GM19467 (cell line): ENCODE data around the gene SMARCA1.
A peak's percentile ranks its signal among the peaks of the same experiment; 100 is the strongest.
"Not testable (repeated sequence)": the region's sequence is repeated elsewhere in the genome, so short reads cannot be mapped to it uniquely, and the experiment has no call there.

Source experiments
- ATAC-seq: cut with Tn5 transposase; IDR thresholded peaks from one replicate; pipeline ENCODE4 v1.9.1; 2021; ENCODE audit warnings: mild to moderate bottlenecking, moderate library complexity; ENCODE audit not compliant: unreplicated experiment

The SMARCA1 gene, protein sequence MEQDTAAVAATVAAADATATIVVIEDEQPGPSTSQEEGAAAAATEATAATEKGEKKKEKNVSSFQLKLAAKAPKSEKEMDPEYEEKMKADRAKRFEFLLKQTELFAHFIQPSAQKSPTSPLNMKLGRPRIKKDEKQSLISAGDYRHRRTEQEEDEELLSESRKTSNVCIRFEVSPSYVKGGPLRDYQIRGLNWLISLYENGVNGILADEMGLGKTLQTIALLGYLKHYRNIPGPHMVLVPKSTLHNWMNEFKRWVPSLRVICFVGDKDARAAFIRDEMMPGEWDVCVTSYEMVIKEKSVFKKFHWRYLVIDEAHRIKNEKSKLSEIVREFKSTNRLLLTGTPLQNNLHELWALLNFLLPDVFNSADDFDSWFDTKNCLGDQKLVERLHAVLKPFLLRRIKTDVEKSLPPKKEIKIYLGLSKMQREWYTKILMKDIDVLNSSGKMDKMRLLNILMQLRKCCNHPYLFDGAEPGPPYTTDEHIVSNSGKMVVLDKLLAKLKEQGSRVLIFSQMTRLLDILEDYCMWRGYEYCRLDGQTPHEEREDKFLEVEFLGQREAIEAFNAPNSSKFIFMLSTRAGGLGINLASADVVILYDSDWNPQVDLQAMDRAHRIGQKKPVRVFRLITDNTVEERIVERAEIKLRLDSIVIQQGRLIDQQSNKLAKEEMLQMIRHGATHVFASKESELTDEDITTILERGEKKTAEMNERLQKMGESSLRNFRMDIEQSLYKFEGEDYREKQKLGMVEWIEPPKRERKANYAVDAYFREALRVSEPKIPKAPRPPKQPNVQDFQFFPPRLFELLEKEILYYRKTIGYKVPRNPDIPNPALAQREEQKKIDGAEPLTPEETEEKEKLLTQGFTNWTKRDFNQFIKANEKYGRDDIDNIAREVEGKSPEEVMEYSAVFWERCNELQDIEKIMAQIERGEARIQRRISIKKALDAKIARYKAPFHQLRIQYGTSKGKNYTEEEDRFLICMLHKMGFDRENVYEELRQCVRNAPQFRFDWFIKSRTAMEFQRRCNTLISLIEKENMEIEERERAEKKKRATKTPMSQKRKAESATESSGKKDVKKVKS

DNA sequence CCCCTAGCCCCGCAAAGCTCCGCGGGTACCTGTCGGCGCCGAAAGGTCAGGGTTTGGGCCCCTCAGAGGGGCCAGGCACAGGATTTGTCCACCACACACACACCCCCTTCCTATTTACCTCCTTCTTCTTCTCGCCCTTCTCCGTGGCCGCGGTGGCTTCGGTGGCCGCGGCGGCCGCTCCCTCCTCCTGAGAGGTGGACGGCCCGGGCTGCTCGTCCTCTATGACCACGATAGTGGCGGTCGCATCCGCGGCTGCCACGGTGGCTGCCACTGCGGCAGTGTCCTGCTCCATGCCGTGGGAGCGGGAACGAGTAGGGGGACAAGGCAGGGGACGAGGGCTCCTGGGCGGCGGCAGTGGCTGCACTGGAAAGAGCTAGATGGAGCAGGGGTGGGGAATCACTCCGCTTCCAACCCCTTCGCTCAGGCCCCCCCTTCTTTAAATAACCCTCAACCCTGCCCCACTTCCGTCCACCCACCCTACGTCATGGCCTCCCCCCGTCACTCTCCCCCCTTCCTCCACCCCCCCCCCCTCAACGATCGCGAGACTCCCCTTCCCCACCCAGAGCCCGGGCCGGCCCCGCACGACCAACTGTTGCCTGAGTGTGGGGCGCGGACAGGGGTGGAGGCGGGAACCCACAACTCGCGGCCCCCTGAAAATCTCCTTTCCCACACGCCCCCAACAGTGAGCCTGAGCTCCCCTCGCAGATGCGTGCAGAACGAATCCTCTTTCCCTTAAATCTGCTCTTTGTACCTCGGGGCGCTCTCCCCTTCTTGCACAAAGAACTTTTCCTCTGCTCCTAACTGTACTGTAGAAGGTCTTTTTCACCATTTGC, at the start of gene SMARCA1:
Gene SMARCA1 (minus strand): TSS at position 412 of the 833 bp plus-strand sequence. CDS start 120 bp downstream, at position 292.
- no peak for ATAC-seq

DNA sequence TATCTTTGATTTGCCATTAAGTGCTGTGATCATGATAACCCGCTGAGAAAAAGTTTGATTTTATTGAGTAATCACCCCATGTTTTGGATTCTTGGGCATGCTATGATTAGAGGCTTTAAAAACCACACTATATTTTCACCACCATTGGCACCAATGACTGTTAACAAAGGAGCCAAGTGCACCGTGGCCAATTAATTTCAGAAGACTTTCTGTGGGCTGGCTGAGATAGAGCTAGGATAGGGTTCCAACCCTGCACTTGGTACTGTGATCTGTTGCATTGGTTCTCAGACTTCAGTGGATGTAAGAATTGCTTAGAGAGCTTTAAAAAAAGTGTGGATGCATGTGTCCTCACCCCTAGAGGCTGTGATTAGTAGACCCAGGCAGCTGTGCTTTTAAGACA, 49.1 kb upstream of the SMARCA1 start:
- no peak for ATAC-seq

DNA sequence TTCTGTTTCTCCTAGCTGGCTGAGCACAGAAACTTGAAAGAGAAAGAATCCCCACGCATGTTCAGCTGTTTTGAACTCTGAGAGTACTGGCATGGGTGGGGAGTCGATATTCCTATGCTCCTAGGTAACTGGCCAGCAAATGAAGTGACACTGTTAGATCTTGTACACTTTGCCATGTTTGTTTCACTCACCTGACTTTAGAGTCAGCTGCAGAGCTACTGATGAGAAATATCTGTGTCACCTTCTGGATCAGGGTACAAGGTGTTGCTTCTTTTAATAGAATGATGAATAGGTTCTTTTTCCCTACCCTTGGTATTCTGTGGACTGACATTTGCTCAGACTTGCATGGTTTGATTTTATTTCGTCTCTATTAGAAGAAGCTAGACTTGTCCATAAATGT, 45.1 kb upstream of the SMARCA1 start:
- ATAC-seq: no peak

DNA sequence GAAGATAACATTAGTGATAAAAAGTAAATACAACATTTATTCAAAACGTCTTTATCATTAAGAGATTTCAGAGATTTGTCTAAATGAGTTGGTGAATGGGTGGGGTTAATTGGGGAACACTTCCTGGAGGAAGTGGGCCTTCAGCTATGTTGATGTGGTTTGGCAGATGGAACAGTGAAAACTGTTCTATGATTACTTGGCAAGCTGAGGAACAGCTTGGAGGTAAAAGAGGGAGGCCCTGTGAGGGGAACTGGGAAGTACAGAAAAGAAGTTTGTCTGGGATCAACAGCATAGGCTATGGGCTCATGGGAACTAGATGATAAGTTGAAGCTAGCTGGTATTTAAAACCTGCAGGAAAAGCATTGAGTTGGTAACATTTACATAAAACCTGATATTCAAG, 42.8 kb upstream of the SMARCA1 start:
- no peak for ATAC-seq

DNA sequence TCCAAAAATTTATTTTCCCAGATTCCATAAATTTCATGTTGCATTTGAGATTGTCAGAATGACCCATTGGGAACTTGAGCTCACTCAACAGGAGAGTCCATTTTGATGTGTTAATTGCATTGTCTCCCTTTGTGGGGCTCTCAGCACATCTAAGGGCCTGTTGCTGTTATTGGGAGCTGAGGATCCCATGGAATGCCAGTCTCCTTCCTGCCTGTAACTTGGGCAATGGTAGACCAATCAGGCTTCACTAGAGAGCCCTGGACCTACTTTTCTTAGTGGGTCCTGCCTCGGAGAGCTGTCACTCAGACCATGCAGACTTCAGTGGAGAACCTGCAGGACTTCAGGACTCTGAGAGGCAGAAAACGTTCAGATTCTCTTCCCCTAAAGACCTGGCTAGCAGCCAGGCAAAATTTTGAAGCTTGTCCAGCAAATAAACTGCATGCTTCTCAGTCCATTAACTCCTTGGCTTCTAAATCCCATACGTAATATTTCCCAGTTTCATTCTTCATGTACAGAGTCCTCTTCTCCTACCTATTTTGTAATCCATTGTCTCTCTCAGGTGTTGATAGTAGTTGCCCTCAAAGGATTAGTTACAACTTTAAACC, 41.9 kb upstream of the SMARCA1 start:
- ATAC-seq: no peak

DNA sequence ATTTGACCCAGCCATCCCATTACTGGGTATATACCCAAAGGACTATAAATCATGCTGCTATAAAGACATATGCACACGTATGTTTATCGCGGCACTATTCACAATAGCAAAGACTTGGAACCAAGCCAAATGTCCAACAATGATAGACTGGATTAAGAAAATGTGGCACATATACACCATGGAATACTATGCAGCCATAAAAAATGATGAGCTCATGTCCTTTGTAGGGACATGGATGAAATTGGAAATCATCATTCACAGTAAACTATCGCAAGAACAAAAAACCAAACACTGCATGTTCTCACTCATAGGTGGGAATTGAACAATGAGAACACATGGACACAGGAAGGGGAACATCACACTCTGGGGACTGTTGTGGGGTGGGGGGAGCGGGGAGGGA, 41.1 kb upstream of the SMARCA1 start:
- ATAC-seq: not testable (repeated sequence)

DNA sequence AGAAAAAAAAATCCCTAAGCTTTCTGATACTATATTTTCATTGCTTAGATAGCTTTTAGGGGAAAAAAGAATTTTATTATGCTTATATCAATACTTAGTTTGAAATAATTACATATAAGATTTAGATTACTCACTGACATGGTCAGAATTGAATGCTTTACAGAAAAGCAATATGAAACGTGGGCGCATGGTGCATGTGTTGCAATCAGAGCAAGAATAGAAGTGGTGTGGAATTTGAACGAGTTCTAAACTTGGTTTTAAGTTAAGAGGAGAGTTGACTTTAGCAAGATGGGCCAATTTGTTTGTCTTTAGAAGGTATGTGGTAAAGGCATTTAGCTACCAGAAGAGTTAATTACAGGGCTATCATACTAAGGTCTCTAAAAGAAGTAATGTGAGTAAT, 38.2 kb upstream of the SMARCA1 start:
- ATAC-seq: no peak

DNA sequence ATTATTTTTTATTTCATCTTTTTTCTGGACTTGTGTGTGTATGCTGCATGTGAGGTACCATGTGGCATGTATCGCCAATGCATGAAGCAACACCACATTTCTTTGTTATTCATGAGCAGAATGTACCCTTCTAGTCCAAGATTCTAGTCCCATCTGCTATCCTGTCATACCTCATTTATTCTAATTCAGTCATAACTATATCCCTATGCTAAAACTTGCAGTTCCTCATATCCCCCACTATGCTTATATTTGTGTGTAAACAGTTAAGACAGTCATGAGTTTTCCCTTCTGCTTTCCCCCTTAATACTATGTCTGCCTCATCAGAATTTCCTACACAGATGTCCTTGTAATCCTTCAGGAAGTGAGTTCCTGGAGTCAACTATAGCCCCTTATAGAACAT, 36.5 kb upstream of the SMARCA1 start:
- no peak for ATAC-seq

DNA sequence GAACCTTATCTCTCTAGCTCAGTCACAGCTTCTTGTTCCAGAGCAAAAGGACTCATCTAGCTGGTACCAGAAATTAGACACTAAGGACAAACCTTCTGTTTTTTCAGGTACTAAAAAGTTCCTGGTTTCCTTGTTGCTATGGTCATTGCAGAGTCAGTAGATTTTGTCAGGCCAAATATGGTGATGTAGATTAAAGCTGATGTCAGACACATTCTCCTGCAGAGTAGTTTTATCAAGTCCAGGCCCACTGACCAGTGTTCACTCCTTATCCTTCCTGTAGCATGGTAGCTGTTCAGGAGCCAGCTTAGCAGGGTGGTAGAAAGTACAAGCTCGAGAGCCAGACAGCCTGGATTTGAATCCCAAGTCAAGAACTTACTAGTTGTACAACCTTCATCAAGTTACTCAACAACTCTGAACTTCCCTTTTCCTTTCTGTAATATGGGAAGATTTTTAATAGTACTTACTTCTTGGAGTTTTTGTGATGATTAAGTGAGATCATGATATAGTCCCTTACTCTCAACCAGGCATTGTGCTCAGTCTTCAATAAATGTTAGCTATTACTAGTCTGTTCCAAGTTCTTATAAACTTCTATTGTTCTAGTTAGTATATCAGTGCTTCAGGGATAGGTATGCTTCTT, 34.7 kb upstream of the SMARCA1 start:
- ATAC-seq: no peak

DNA sequence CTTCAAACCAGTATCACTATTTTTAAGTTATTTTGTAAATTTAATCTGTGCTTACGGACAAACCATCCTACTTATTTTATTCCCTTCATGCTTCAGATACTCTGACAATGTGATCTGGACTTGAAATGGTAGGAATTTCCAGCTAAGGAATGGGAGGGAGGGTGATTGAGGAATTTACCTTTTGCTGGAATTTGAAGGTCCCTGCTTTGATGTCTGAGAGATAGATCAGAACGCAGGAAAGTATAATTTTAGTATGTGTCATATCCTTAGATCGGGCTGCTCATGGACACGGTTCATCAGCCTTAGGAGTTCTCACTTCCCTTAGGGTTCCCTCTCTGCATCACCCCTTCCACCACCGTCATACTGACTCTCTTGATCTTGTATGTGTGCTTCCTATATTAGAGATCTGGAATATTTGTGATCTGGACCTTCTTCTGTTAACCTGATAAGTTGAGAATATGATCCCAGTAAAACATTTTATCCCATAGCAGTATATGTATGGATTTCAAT, 33.6 kb upstream of the SMARCA1 start:
- no peak for ATAC-seq

DNA sequence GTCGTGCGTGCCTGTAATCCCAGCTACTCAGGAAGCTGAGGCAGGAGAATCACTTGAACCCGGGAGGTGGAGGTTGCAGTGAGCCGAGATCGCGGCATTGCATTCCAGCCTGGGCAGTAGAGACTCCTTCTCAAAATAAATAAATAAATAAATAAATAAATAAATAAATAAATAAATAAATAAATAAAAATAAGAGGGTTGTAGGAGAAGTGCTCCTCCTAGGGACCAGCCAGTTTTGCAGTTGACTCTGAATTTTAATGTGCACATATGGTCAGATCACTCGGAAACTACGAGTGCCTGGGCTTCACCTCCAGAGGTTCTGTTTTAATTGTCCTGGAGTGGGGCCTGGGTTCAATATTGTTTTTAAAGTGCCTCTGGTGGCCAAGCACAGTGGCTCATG, 31.5 kb upstream of the SMARCA1 start:
- ATAC-seq: not testable (repeated sequence)

DNA sequence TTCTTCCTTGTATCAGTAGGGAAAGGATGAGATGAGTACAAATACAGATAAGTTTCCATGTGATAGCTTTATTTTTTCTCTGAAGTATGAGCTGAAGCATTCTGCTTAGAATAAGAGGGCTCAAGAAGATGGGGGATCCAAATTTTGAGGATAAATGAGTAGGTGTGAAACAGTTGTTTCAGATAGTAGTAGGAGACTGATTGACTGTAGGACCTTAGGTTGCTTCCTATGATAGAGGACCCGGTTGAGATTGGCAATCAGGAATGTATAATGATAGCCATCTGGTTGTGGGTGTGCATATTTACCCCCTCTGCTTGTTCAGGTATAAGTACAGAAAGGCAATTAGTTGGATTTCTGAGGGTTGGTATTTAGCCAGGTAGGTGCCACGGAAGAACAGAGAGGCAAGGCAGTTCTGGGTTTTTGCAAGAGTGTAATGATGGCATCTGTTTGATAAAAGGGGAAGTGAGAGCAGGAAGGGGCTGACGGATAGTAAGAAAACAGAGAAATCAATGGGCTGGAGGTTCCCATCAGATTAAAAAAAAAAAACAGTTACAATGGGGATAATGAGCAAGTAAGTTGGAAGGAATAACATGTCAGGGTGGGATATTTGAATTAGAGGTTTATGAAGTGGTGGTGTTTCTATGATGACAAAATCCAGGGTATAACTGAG, 30.5 kb upstream of the SMARCA1 start:
- peak; percentile 93 for ATAC-seq

DNA sequence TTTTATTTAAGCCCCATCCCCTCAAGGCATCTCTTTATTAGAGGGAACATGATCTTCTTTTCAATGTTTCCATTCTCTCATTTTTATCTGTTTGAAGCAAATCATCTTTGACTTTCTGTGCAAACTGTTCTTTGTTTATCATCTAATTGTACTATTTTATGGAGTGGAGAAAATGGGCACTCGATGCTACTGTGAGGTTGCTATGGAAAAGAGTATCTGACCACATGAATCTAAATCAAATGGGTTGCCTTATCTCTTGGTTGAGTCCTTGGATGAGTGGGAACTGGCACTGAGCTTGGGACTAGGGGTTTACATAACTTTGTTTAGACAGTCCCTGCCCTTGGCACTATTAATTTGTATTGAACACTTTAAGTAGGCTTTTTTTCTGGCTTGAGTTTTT, 25.8 kb upstream of the SMARCA1 start:
- no peak for ATAC-seq

DNA sequence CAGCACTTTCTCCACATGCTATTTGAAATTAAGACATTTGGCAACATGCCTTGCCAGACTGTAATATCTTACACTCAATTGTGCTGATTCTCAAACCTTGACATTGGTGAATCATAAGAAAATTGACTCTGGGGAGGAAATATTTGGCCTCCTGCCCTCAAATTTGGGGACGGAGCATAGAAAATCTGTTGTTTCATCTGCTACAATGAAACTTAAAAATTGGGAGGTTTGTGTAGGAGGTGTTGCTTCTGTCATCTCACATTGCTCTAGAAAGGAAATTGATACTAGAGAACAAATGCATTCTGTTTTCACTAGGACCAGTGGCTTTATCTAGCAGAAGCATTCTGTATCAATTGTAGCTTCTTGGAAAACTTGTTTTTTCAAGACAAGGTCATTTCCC, 22.1 kb upstream of the SMARCA1 start:
- ATAC-seq: no peak

DNA sequence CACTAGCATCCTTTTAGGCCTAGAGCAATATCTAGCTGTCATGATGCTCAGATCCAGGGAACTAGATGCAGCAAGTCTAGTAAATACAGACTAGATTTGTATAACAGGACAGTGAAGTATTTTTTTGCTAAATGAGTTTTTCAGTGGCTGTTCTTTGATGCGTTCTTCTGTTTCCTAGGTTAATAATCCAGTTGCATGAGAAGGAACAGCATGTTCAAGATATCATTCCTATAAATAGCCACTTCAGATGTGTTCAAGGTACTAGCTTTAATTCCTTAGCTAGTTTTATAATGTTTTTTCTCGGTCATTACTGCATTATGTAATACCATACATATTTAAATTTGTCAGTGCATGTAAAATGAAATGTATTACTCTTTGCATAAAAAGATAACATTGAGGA, 21.5 kb upstream of the SMARCA1 start:
- ATAC-seq: no peak

DNA sequence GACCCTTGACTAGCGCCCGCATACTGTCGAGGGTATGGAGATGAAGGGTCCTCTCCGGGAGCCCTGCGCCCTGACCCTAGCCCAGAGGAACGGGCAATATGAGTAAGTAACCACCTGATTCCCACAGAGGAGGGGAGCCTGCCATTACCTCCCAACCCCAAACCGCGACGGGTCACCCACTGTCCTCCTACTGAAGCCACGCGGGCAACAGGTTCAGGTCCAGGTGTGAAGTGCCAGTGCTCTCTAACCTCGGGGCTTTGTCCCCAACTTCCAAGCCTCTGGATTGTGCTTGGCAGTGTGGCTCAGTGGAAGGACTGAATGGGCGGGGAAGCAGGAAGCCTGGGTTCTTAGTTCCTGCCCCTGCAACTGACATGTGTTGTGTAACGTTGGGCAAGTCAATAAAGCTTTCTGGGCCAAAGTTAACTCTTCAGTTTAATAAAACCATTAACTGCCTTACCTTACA, 17.5 kb upstream of the SMARCA1 start:
- ATAC-seq: no peak

DNA sequence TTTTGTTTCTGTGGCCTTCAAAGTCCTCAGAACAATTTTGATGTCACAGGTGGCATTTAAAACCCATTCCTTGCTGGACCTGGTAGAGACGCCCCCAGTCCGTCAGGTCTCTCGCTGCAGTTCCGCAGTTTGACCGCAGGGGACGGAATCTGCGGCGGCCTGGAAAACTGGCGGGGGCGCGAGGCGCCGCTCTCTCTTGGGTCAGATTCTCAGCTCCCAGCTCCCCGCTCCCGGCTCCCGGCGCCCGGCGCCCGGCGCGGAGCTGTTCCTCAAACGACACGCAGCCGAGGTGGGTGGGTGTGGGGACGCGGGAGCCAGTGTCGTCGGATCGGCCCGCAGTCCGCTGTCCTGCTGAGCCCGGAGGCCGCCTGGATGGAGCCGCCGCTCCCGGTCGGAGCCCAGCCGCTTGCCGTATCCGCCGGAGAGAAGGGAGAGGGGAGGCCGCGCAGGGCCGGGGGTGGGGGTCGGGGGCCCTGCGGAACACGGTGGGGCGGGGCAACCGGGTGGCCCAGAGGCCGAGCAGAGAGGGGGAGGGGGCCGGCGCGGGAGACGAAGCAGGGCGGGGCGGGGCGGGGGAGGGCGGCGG, 16.9 kb upstream of the SMARCA1 start, which contains the start of gene OCRL:
Gene OCRL (plus strand): TSS at position 192 of the 586 bp plus-strand sequence. CDS start 181 bp downstream, at position 373.
- ATAC-seq: peak; percentile 95

DNA sequence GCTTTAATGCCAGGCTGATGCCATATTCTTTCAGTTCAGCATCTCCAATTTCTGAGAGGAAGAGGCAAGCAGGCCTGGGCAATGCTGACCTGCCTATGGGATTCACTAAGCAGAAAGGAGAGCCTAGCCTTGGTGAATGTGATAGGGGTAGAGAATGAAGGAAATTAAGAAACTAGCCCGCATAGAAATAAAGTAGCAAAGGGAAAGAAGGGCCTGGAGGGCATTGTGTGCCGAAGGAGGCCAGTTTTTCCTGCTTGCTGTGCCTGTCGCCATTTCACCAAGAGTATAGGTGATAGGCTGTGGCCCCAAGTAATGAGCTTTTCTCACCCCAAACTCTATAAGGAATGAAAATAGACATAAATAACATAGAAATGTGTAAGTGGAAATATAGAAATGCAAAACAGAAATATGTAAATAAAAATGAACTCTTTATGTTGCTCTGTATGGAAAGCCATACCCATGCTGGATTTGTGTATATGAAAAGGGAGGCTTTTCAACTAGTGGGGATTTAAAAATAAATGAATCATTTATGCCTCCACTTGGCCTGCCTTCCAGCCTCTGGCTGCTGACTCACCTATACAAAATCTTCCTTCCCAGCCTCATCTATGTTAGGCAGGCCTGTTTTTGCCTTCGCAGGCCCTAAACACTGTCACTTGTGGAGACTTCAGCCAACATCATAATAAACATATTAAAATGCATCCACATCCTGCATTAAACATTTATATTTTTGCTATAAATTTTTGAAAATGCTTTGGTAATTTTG, 11.7 kb upstream of the SMARCA1 start:
- no peak for ATAC-seq
